Left colon (tissue), 2 donors: Measurements from ENCODE around the gene F5. TPM values are rescaled to one million over a fixed set of nuclear protein-coding genes. Genes with fewer than 3 reads are reported as not detected.
A peak's percentile ranks its signal among the peaks of the same experiment; 100 is the strongest.

Source experiments
- ATAC-seq: fragments of 200-7000 bp; cut with Tn5 transposase; one replicate; pipeline ENCODE4 v1.9.1; 2020; ENCODE audit warnings: mild to moderate bottlenecking, moderate library complexity
- DNase-seq, 2 donors: peaks; one replicate each; pipeline ENCODE4 v3.0.0-alpha.2; 2020
- intact Hi-C, 2 donors: fragments of 100-400 bp; cut with DNase I in 1 of 2; cut with micrococcal nuclease in 1 of 2; formaldehyde crosslinking; loops; one replicate each; pipeline versions ENCODE4 v1.11.2 to v1.14.0; 2022; cut with DNase I, micrococcal nuclease
- long read RNA-seq: library from polyadenylated mRNA; unstranded; transcript quantifications from one replicate; pipeline ENCODE4 v2.0.0, GENCODE V29; 2021
- total RNA-seq, 2 donors: library from RNA; stranded (reverse); fragmentation: NEBNext Ultra II Directional; extraction: Animal tissue kit (Norgen Biotek cat#: 25700); gene quantifications; one replicate each; pipeline ENCODE4 v1.2.1, GENCODE V29; 2021
- donor health status: DM: no; HTN: no; CAD: no.
- donor health status: DM: yes; HTN: yes; CAD: no.

The F5 gene
- total RNA-seq, result 1 to 10 TPM; 1.2 TPM
- long read RNA-seq, result 0 reads

DNA sequence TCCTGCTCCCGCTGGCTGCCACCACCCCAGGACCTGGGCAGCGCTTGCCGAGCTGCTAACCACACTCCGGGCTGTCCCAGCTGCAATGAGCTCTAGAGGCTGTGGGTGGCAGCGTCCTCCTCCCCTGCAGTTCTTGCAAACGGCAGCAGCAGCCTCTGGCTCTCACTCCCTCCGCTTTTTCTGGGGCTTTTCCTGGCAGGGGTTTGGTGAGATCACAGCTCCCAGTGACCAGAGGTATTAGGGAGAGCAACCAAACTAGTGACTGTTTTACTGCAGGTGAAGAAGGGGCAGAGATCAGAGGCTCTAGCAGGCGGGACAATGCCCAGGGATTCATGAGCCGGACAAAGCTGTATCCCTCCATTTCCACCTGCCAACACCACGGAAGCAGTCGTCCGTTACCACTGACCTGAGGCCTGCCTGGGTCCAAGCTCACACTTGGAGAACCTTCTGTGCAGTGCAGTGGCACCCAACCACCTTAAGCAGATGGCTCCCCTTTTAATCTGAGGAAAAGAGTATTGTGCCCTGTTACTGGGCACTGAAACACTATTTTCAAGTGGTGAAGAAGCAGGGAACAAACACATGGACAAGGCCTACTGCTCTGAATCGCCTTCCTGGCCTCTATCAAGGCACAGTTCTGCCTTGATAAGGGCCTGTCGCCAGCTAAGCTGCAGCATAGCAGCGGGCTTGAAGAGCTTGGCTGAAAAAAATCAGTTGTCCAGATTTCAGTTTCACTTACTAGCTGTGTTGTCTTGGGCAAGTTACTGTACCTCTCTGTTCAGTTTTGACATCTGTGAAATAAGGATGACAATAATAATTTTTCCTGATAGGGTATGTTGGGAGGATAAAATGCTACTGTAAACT is at the start of gene F5:
F5 (minus strand) TSS at position 87 of the 861 bp plus-strand sequence. CDS start 95 bp downstream, outside the sequence.
- intact Hi-C loops, result no loop called here
- DNase-seq (peak; percentile 73 to 77), ATAC-seq (peak; percentile 100)

DNA sequence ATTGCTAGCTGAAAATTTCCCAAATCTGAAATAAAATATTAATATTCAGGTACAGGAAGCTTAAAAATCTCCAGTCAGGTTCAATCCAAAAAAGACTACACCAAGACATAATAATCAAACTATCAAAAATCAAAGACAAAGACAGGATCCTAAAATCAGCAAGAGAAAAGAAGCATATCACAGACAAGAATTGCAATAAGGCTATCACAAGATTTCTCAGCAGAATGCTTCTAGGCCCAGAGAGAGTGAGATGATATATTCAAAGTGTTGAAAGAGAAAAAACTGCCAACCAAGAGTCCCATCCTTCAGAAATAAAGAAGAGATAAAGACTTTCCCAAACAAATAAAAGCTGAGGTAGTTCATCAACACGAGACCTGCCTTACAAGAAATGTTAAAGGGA is 48.6 kb upstream of the F5 start:
- no peak for ATAC-seq
- intact Hi-C loops, result no loop called here
- no peak for DNase-seq

DNA sequence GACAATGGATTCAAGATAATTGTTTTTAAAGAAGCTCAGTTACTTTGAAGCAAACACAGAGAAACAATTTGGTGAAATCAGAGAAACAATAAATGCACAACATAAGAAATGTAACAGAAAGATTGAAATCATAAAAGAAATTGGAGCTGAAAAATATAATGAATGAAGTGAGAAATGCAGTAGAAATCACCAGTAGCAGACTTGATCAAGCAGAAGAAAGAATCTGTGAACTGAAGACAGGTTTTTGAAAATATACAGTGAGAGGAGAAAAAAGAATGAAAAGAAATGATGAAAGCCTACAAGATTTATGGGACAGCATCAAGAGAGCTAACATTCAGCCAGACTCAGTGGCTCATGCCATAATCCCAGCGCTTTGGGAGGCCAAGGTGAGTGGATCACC is 47.9 kb upstream of the F5 start:
- no peak for DNase-seq
- no peak for ATAC-seq
- intact Hi-C loops, result no loop called here

DNA sequence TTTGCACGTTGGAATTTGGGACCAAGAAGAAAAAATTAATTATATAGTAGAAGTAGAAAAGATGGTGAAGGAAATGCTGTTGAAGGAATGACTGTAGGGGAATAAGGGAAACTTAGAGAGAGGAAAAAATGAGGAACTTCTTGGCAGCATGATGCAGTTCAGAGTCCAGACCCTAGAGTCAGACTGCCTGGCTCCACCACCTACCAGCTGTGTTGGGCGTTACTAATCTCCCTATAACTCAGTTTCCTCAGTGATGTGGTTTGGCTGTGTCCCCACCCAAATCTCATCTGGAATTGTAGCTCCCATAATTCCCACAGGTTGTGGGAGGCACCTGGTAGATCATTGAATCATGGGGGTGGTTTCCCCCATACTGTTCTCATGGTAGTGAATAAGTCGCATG is 45.0 kb upstream of the F5 start:
- intact Hi-C loops, result no loop called here
- ATAC-seq, result no peak
- no peak for DNase-seq

DNA sequence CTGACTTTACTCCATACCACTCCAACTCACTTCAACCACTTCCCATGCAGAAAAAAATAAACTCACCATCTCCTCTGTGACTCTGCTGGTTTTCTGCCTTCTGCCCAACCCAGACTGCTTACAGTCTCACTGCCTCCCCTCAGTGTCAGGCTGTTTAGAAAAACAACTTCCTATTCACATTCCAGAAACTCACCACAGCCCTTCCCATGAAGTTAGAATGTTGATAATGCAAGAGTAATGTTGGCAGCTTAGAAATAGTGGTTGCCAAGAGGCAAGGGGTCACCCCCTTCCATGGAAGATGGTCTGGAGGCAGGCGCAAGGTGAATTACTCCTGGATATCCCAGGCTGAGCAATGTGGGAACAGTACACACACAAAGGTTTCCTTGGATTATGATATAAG is 43.7 kb upstream of the F5 start, which contains the start of gene SELP:
SELP (minus strand) TSS at position 119 of the 400 bp plus-strand sequence; CDS start at position 69, 50 bp downstream.
- no peak for DNase-seq
- no peak for ATAC-seq
- intact Hi-C loops, result no loop called here

DNA sequence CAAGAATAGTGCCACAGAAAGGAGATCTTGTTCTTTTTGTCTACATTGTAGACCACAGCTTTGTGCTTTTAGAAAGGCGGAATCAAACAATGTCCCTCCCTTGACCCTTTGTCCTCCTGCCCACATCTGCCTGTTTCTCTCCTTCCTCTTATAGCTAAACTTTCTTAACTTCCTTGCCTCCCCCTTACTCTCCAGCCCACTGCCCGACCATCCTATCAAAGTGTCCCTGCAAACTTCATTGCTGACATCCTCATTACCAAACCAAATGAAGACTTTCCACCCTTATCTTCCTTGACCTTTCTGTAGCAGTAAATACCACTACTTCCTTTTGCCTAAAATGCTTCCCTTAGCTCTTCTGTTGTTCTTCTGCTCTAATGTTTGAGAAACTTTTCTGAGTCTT is 38.6 kb upstream of the F5 start:
- intact Hi-C loops, result no loop called here
- ATAC-seq, result no peak
- no peak for DNase-seq

DNA sequence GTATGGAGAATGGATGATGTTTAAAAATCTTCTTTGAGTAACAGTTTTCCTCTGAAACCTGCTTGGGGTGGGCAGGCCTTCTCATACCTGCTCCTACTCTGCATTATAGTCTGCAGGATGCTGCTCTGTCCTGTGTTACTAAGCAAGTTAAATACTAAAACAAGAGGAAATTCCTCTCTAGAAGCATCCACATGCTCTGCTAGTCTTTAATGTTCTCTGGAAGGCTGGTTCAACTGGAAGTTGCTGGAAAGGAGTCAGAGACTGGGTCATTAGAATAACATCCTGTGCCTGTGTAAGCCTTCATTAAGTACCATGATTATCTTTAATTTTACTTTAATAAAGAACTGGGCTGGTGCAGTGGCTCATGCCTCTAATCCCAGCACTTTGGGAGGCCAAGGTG is 37.8 kb upstream of the F5 start:
- no peak for ATAC-seq
- intact Hi-C loops, result no loop called here
- no peak for DNase-seq

DNA sequence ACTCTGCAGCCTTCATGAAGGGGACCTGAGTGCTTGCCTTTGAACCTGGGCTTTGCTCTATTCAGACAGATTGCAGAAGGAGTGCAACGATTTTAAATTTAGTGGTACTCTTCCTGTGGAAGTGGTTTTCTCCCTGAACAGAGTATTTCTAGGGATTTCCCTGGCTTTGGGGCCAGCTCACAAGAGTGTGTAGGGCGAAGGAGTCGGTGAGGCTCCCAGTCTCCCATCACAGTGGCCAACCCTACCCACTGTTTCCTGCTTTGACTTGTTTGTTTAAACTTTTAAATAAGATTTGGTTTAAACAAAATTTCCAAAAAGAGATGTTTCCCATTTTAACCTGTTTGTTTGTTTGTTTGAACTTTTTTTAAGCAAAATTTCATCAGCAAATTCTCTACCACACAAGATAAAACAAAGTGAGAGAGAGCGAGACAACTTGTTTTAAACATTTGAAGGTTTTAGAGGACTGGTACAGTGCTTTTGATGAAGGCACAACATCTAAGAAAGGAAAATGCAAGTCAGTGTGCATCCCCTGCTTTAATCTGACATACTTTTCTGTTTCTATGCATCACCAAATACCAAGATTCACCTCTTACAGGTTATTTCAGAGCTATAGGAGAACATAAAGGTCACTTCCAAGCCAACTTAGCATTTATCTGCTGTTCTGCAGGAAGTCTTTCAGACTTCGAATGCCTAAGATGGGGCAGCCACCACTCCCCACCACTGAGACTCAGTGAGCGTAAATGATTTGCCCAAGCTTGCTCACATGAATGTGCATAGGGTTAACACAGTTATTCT is 37.0 kb upstream of the F5 start:
- no peak for ATAC-seq
- intact Hi-C loops, result no loop called here
- no peak for DNase-seq

DNA sequence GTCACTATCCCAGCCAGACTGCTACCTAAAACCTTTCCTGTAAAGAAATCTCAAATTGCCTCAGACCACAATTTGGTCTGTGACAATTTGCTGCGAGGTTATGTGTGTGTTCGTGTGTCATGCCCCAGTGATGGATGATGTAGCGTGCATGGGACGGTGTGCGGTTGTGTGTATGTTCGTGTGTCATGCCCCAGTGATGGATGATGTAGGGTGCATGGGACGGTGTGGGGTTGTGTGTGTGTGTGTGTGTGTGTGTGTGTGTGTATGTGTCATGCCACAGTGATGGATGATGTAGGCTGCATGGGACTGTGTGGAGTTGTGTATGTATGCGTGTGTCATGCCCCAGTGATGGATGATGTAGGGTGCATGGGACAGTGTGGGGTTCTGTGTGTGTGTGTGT is 34.3 kb upstream of the F5 start:
- ATAC-seq (no peak), DNase-seq (no peak)

DNA sequence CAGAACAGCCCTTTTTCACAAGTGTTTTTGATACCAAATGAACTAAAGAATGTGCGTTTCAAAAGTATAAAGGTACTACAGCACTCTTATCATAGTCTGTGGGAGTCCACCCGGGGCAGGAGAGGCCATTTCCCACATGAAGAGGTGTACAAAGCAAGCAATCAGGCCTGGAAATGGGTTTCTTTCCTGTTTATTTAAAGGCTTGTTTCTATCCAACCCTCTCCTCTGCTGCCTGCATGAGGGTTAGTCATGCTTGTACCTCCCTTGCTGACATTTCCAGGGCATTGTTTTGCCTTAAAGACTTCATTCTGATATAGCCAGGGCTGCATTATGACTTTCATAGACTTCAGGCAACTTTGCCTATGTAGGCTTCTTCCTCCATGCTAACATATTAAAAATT is 32.1 kb upstream of the F5 start:
- DNase-seq (no peak), ATAC-seq (no peak)
- intact Hi-C loops, result no loop called here

More for the DNA sequence above, 34.3 kb upstream of the F5 start:
- intact Hi-C loops, result no loop called here

DNA sequence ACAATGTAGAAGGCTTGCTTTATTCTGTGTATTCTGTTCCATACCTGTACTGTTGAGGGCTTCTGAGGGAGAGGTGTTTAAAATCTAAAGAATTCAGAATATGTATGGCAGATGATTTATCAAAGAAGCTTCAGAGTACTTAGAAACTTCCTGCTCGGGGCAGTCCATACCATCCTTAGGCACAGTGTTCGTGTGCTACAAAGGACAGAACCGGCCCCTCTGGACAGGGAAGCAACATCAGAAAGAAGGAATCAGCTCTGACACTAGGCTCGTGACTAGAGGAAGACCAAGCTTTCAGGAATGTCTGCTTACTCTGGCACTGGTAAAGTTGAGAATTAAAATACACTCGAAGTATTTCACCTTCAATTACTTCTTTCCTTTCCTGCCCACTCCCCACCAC is 29.5 kb upstream of the F5 start:
- ATAC-seq (no peak), DNase-seq (no peak)
- intact Hi-C loops, result no loop called here

DNA sequence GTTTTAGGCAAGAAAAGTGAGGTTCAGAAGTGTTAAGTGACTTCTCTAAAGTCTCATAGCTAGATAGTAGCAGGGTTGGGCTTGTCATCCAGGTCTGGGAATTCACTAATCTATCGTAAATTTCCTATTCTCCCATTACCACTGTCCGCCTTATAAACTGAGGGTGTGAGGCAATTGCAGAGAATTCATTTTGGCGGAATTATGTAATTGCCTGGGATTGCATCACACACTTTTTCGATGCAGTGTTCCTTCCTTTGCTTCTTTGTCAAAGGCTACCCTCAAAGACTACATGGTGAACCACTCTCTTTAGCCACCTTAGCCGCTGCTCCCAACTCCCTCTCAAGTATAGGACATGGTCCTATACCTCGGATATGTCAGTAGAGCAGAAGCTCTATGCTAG is 24.6 kb upstream of the F5 start:
- ATAC-seq (no peak), DNase-seq (no peak)
- intact Hi-C loops, result no loop called here

DNA sequence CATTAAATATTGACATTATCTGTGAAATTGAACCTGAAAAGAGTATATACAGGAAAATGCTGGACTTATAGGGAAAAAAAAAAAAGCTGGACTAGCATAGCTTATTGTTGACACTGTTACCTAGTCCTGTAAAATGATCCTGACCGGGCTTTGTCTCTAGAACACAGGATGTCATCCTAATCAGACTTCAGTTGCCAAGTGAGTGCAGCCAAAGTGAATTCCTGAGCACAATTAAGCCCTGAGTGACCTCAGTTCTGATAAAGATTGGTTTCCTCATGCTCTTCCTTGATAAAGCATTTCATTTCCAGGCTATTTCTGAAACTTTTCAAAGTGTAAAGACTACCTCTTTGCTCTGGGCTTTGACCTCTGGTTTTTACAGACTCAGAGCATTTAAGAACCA is 23.8 kb upstream of the F5 start:
- intact Hi-C loops, result no loop called here
- no peak for ATAC-seq
- no peak for DNase-seq

DNA sequence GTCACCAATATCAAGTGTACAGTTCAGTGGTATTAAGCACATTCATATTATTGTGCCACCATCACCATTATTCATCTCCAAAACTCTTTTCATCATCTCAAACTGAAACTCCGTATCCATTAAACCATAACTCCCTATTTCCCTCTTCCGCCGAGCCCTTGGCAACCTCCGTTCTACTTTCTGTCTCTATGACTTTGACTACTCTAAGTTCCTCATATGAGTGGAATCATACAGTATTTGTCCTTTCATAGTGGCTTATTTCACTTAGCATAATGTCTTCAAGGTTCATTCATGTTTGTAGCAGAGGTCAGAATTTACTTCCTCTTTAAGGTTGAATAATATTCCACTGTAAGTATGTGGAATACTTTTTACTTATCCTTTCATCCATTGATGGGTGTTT is 21.9 kb upstream of the F5 start:
- no peak for ATAC-seq
- intact Hi-C loops, result loop anchor here in 1 of 2 donors (10.0 kb wide), 1 partner anchor 107 kb away; the partner anchor contains the start of gene SELL
- DNase-seq, result no peak

DNA sequence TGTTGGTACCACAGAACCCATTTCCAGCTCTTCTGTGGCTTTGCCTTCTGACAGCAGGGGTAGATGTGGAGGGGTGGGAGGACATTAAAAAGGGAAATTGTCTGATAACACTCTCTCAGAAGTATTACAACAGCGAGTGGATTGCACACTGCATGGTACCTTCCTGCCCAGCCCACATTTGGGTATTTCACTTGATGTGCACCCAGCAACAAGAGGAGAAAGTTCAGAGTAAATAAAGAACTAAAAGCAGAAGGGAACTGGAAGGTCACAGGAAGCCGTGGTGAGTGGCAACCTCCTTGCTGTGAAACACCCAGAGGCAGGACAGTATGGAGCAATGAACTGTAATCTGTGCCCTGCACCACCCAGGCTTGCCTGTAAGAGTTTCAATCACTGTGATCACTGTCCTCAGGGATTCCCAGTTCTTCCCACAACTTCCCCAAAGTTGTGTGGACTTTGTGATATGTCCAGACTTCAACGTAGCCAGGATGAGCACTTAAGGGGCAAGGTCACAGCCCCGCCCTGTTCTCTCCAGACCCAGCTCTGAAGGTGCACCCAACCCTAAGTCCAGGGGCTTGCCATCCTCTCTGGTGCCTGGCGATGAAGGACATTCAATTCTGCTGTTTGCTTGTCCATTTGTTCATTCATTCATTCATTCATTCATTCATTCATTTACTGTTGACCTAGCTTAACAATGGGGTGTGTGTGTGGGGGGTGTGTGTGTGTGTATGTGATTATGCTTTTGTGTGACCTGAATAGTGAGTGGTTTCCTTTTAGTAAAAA is 18.7 kb upstream of the F5 start:
- DNase-seq, result no peak
- intact Hi-C loops, result loop anchor here in 1 of 2 donors (10.0 kb wide), 1 partner anchor 110 kb away; the partner anchor contains the start of gene SELL
- ATAC-seq, result peak; percentile 15

DNA sequence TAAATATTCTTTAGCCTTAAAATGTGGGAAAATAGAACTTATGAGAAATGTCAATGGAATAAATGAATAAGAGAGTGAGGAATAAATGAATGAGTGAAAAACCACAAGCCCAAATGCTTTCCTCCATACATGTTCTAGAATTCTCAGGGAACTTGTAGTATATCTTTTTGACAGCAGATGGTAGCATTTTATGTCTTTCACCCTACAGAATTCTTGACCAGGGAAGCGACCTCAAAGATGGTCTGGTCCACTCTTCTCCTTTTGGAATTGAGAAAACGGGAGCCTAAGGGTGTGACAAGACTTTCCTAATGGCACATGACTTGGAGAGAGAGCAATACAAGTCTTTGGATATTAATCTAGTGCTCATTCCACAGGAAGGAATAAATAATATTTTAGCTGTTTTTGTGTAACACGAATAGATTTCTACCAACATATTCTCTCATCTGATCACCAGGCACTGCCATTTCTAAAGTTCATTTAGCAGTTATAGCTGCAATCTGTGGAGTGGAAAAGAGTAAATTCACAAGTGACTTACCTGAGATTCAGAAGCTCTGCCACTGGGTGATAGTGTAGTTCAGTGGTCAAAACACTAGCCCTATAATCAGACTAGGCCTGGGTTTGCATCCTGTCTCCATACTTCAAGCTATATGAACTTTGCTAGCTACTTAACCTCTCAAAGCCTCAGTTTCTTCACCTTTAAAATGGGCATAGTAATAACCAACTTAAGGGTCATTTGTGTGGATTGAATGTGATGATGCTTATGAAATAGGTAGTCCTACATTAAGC is 15.0 kb upstream of the F5 start:
- ATAC-seq, result peak; percentile 40
- intact Hi-C loops, result loop anchor here in 1 of 2 donors (10.0 kb wide), 1 partner anchor 114 kb away; the partner anchor contains the start of gene SELL
- no peak for DNase-seq

DNA sequence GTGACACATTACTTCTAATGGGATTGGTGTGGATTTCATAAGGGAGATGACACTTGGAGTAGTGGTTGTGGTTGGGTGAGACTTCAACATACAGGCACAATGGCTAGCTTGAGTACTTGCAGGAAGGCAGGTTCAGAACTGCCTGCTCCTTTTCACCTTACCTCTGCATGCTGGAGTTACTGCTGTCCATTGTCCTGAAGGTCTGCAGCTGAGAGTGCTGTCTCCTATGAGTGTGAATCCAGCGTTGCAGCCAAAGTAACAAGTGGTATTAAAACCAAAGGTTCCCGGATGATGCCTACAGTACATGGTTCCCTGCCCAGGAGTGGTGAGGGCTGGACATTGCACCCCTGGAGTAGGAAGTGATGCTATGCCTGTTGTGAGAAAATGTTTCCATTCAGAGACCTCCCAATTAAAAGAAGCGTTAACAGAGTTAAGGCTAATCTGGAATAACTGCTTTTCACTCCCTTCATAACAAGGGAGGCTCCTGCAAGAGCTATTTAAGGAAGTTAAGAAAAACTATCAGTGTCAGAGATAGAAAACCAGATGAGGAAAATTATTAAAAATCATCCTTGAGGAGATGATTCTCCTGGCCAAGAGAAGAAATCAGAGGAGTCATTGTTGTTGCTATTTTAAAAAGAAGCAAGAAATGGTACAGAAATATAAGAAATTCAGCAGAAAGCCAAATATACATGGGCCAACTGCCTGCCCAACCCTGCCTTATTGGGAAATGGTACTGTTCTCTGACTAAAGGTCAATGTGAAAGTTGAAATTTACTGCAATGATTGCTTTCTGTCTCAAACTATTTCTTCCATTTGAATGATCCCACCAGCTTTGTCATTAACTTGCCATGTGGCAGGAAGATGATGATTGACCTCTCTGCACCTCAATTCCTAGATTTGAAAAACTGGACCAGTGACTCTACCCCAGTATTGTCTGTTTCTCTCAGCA is 9.8 kb upstream of the F5 start:
- DNase-seq, result no peak
- peak; percentile 48 for ATAC-seq
- intact Hi-C loops, result no loop called here
